Sciatic nerve (tissue), 2 donors: ENCODE results near the gene GLT6D1. TPM values are rescaled to one million over a fixed set of nuclear protein-coding genes. Genes with fewer than 3 reads are reported as not detected.
"Not testable (repeated sequence)": the region's sequence is repeated elsewhere in the genome, so short reads cannot be mapped to it uniquely, and the experiment has no call there.

Experiments
- ATAC-seq: fragments of 200-7000 bp; cut with Tn5 transposase; one replicate; pipeline ENCODE4 v1.9.1; 2020; ENCODE audit warnings: mild to moderate bottlenecking, moderate library complexity
- DNase-seq: peaks from one replicate; pipeline ENCODE4 v3.0.0-alpha.2; 2020; ENCODE audit warnings: low spot score
- intact Hi-C: fragments of 100-400 bp; cut with DNase I; formaldehyde crosslinking; loops from one replicate; pipeline ENCODE4 v1.14.2; 2022
- total RNA-seq: library from RNA; stranded (reverse); fragmentation: NEBNext Ultra II Directional; extraction: Animal tissue kit (Norgen Biotek cat#: 25700); gene quantifications from one replicate; pipeline ENCODE4 v1.2.1, GENCODE V29; 2021
- donor health status: DM: no; HTN: no; CAD: no.
- donor health status: DM: no; HTN: no; CAD: no.

GLT6D1 gene
- total RNA-seq, 1 donor from 2014 or later, result not detected

DNA sequence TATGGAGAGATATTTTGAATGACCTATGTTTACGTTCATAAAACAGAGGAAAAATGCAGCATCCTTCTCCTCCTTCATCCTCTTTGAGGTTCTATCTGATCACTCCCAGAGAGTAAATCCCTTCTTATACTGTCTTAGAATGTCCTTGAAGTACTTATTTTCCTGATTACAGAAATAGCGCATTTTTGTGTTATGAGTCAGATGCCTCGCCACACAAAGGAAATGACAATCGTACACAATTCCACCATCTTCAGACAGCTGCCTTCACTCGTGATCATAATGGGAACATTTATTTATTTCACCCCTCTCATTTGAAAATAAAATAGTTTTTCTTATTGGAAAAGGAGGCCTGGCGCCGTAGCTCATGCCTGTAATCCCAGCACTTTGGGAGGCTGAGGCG, 2.4 kb upstream of the GLT6D1 start:
- ATAC-seq (no peak), DNase-seq (no peak)
- intact Hi-C loops, result no loop called here

DNA sequence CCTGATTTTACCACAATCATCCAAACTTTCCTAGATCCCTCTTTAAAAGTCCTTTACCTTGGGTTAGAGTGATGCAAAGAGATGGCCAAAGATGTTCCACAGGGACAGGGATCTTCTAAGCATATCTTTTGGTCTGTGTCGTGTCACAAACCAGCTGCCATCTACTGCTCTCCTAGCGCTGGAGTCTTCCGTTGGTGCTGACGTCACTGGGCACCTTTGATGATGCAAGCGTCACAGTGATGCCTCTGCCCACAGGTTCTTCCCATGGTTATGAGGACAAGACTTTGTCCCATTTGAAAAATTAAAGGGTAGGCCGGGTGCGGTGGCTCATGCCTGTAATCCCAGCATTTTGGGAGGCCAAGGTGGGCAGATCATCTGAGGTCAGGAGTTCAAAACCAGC, 1.7 kb upstream of the GLT6D1 start:
- DNase-seq (no peak), ATAC-seq (no peak)
- intact Hi-C loops, result no loop called here

DNA sequence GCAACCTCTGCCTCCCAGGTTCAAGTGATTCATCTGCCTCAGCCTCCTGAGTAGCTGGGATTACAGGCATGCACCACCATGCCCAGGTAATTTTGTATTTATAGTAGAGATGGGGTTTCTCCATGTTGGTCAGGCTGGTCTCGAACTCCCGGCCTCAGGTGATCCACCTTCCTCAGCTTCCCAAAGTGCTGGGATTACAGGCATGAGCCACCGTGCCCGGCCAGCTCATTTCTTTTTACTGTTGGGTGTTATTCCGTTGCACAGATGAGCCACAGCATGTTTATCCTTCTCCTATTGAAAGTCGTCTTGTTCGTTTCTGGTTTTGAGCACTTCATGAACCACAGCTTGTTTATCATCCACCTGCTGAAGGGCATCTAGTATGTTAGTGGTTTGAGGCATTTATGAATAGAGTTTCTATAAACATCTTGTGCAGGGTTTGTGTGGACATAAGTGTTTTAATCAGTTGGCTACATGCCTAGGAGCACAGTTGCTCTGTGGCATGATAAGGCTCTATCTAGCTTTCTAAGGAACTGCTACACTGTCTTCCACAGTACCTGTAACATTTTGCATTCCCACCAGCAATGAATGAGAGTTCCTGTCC, 2.3 kb downstream of the GLT6D1 start:
- intact Hi-C loops, ATAC-seq, DNase-seq: not testable (repeated sequence)

DNA sequence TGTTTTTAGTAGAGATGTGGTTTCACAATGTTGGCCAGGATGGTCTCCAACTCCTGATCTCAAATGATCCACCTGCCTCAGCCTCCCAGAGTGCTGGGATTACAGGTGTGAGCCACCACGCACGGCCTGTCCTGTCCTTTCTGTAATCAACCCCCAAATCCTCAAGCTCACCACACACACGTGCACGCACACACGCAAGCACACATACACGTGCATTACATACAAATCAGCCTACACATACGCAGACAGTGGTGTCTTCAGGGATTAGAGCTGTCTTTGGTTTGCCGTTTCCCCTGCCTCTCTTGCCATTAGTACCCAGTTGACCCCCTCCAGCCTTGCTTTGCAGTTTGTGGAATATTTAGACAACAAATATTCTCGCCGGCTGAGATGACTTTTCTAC, 6.5 kb downstream of the GLT6D1 start:
- no peak for DNase-seq
- intact Hi-C loops, result no loop called here
- no peak for ATAC-seq

DNA sequence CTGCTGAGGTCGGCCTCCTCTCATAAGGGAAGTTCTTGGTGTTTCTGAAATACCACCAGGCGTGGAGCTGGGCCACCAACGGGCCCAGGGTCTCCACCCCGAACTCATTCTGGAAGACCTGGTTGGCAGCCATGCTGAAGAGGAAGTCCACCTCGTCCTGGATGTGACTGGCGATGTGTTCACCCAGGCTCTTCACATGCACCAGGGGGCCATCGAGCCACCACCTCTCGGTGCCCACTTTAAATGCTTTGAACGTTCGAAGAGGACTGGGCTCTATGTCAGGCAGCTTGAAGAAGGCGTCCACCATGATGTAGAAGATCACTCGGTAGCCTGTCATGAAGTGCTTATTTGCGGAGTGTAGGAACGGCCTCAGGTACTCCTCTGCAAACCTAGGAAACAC, 15.1 kb downstream of the GLT6D1 start:
- ATAC-seq (no peak), DNase-seq (no peak)
- intact Hi-C loops, result no loop called here

DNA sequence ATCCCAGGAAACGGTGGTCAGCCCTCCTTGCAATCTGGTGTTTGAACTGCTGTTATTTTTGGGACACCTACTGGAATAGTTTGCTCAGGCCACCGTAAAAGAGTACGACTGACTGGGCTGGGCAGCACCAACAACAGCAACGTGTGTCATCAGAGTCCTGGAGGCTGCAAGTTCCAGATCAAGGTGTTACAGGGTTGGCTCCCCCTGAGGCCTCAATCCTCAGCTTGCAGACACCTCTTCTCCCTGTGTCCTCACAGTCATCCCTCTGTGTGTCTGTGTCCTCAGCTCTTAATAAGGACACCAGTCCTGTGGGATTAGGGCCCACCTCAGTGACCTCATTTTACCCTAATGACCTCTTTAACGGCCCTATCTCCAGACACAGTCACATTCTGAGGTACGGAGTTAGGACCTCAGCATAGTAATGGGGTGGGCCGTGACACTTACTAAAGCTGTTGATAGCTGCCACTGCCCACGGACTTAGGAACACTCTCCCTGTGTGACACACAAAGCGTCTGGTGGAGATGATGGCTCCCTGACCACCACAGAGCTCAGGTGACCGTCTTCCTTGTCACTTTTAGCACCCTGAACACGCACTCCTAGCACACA, 16.8 kb downstream of the GLT6D1 start:
- DNase-seq (no peak), ATAC-seq (no peak)
- intact Hi-C loops, result no loop called here

DNA sequence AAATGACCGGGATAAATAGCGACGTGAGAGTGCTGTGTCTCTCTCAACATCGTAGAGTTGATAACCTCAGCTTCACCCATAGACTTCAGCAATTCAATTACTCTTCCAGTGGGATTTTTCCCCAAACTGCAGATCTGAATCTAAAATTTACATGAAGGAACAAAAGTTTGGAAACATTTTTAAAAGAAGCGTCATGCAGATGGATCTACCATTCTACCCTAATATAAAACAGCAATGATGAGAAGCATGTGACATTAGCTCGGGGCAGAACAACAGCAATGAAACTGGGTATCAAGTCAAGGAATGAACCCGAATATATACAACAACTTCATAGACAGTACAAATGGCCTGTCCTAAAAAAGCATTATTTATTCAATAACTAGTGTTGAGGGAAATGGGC, 18.8 kb downstream of the GLT6D1 start:
- no peak for DNase-seq
- ATAC-seq, result no peak
- intact Hi-C loops, result no loop called here

DNA sequence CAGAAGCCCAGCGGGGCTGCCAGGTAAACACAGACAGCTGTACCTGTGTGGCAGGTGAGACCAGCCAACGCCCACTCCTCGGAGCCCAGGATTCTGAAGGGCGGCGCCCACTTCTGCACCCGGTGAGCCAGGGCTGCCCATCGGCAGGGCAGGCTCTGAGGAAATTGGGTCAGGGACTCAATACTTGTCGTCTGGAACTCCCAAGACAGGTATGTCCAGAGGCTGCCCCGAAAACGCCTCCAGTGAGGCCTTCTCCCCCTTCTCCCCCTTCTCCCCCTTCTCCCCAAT, 19.8 kb downstream of the GLT6D1 start:
- ATAC-seq (no peak), DNase-seq (no peak)
- intact Hi-C loops, result no loop called here

DNA sequence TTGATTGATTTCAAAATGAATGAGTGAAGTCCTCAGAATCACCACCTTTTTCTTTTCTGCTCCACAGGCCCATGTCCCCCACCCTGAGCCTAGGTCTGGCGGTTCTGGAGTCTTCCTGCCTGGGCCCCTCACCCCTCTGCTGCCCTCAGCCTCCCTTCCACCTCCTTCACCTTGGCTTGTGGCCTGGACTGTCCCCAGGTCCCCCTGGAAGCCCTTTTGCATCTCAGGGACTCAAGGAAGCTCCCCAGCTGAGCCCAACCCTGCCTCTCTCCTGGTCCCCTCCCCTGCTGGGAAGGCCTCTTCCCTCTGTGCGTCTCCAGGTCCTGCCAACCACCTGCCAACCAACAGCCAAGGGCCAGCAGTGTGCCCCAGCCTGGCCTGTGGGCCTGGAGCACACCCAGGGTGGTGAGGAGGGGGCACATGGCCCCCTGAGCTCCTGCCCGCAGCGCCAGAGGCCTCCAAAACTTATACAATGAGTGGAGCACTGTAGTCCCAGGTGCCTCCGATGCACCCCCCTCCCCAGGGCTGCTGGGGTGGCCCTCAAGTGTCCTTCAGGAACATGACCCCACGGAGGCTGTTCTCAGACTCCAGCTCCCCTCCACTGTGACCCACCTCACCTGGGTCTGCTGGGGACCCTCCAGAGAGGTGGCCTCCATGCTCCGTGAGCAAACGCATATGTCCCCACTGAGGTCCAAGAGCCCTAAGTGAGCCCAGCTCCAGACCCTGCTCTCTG, 20.3 kb downstream of the GLT6D1 start:
- ATAC-seq (no peak), DNase-seq (no peak)
- intact Hi-C loops, result no loop called here

DNA sequence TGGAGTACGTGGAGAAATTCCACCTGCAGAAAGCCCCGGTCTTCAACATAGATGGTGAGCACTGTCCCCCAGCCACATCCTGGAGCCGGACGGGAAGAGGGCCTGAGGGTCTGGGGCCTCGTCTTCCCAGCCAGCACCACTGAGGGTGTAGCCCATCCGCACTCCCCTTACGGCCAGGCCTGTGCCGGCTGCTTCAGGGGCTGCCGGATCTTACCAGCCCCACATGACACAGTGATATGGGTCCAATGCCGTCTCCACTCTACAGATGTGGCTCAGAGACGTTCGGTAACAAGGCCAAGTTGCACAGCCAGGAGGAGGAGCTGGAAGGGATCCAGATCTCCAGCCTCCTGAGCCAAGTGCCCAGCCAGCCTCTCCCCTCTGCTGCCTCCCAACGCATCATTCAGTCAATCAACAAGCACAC, 21.3 kb downstream of the GLT6D1 start:
- intact Hi-C loops, result no loop called here

DNA sequence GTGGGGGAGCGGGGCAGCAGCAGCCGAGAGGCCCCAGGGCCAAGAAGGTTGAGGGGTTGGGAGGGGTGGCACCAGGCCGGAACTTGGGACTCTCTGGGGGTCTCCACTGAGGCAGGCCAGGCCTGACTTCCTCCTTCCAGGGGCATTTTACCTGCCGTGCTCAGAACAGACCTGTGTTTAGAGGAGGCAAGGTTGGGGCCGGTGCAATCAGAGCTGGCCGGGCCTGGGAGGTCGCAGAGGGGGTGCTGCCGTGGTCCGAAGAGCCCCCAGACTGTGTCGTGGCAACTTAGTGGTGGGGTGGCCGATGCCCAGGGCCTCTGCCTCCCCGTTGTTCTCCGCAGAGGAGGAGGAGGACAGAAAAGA, 21.8 kb downstream of the GLT6D1 start:
- DNase-seq, result no peak
- no peak for ATAC-seq
- intact Hi-C loops, result no loop called here

More for the DNA sequence above, 21.3 kb downstream of the GLT6D1 start:
- ATAC-seq (no peak), DNase-seq (no peak)

DNA sequence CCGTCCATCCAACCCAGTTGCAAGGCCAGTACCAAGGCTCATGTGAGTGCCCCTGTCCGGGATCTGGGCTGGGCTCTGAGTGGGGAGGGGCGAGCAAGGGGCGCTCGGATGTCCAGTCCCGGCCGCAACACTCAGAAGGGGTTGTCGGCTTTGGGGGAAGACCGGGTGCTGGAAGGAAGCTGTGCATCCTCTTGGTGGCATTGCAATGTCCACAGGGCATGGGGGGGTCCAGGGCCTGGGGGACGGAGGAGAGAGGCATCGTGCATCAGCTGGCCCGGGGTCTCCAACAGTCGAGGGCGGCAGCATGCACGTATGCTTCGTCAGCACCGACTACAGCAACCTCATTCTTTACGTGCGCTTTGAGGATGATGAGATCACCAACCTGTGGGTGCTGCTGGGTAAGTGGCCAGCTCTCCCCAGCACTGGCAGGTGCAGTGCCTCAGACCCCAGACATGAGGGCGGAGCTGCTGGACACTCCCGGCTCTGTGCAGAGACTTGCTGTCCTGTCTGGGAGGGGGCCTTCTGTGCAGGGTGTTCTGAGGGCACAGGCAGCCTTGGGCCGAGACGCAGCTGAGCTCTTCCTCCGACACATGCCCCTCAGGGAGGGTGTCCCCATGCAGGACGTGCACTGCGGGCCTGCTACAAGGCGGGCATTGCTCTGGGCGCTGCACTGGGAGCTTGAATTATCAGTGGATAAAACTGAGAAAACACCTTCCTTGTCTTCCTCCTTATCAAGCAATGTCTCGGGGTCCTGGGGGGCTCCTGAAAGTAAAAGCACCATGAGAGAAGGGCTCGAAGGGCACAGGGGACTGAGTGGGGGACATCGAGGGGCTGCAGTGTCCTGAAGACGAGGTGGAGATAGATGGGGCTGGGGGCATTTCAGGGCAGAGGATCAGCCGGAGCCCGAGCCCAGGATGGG, 22.5 kb downstream of the GLT6D1 start:
- intact Hi-C loops, result no loop called here
- ATAC-seq, result no peak
- no peak for DNase-seq

DNA sequence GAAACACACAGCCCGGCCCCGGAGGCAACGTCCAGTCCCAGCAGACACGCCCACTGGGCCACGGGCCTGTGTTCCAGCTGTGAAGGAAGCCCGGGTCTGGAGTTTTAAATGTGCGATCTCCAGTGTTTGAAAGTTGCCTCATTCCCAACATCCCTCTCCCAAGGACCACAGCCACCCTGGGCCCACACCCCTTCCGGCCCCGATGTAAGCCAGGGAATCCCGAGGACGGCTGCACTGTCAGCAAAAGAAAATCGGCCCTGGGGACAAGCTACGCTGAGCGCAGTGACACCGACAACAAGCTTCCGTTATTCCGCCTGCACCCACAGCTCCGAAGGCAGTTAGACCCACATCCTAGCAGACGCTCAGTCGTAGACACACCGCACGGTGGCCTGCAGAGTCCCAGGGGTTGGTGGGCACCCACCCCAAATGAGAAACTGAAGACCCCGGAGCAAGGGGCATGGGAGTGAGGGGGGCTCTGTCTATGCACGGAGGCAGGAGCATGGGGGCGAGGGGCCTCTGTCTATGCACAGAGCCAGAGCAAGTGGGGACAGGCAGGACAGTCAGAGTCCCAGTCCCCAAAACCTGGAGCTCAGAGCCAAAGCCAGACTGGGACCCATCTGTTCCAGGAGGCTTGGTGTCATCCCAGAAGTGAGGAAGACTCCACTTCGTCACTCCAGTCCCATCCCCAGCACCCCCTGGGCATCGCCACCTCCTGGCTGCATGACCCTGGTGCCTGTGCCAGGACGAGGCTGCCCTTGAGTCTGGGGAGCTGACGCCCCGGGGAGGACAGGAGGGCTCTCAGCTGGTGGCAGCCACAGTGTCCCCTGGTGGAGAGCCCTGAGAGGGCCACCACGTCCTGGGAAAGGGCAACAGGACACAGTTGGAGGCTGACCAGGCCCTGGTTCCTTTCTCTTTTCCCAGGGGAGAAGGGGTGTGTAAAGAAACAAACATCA, 23.4 kb downstream of the GLT6D1 start:
- DNase-seq, result no peak
- intact Hi-C loops, result no loop called here
- ATAC-seq, result no peak

DNA sequence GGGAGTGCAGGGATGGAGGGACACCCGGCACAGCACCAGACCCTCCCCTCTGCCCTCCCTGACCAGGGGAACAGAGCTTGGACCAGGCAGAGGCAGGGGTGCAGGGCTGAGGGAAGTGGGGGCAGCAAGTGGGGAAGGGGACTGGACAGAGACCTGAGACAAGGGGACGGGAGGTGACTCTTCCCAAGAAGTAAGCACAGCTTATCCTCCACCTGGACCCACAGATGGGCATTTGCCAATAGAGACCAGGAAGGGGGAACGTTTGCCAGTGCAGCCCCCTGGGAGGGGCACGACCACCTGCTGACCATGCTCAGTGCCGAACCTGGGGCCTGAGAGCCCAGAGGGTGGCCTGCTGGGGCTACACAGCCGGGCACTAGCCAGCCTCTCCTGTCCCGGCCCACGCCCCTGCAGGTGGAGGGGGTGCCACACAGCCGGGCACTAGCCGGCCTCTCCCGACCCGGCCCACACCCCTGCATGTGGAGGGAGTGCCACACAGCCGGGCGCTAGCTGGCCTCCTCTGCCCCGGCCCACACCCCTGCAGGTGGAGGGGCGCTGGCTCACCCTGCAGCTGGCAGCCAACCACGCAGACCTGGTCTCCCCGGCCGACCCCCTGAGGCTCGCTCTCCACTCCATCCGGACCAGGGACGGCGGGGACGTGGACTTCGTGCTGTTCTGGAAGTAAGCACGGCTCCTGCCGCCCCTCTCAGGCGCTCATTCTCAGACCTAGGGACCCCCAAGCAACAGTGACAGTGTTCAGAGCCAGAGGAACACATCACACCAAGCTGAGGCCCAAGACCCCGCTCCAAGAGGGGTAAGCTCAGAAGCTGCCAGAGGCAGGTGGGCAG, 24.3 kb downstream of the GLT6D1 start:
- intact Hi-C loops, result no loop called here
- no peak for DNase-seq
- no peak for ATAC-seq

DNA sequence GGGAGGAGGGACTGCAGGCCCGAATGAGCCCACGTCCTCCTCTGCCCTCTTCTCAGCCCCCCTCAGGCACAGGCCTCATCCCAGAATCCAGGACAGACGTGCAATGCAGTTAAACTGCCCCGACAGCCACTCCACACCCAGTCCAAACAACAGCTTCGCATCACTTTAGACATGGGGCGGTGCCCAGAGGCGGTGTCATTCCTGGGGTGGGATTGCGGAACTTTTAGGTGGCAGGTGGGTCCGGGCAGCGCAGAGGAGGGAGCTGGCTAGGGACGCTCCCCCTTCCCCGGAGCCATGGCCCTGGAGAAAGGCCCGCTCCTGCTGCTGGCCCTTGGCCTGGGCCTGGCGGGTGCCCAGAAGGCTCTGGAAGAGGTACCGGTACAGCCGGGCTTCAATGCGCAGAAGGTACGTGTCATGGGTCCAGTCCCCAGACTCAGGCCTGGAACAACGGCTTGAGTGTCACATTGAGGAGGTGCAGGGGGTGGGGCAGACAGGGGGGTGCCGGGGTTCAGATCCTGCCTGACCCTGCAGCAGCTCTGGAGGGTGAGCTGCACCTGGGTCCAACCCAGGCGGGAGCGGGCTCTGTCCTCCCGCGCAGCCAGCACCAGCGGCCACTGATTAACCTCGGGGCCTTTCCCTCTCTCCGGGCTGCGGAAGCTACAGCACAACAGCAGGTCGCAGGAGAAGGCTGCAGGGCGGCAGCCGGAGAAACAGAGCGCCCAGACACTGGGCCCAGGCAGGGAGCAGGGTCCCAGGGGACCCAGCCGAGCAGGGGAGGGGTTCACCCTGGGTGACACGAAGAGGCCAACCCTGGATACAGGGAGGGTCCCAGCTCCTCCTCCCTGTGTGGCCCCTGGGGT, 25.2 kb downstream of the GLT6D1 start:
- ATAC-seq (no peak), DNase-seq (no peak)
- intact Hi-C loops, result no loop called here

DNA sequence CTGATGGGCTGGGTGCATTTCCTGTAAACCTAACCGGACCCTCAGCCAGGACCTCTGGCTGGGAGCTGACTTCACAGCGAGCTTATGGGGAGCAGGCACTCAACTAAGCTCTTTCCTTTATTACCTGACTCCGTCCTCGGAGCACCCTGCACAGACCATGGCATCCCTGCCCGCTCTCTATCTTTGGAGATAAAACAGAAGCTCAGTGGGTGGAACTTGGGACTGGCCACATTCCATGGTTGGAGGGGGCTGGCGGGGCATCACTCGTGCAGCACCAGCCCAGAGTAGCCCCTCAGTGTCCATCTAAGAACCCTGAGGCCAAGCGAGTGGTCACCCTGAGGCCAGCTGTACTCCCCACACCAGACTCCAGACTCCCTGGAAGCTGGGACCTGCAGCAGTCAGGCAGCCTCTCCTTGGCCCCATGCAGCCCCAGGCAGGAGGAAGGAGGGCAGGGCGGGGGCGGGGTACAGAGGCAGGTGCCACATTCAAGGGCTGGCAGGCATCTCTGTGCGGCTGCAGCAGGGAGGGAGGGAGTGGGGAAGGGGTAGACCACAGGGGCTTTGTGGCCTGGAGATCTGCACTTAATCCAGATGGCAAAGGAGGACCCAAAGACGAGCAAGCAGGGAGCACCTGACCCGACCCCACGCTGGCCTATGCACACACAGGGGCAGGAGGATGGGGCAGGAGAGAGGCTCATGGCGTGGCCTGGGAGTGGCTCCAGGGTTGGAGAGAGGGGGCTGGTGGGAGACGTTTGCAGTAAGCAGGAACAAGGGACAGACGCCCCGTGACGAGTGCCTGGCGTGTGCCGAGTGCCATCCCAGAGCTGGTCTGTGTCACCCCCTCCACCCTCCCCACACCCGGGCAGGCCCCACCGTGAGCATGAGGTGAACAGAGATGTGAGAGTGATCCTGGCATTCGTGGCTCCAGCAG, 26.1 kb downstream of the GLT6D1 start:
- intact Hi-C loops, result no loop called here
- ATAC-seq (no peak), DNase-seq (no peak)
